Measurements from ENCODE around the gene GPR108. TPM values are rescaled to one million over a fixed set of nuclear protein-coding genes. Genes with fewer than 3 reads are reported as not detected.
A peak's percentile ranks its signal among the peaks of the same experiment; 100 is the strongest.

Gene GPR108
- total and polyA plus RNA-seq, 2 of the 13 experiments (the other 11 are each of a cell fraction or from before 2014, with no cell fraction given): 36.4 to 63.0 TPM

DNA sequence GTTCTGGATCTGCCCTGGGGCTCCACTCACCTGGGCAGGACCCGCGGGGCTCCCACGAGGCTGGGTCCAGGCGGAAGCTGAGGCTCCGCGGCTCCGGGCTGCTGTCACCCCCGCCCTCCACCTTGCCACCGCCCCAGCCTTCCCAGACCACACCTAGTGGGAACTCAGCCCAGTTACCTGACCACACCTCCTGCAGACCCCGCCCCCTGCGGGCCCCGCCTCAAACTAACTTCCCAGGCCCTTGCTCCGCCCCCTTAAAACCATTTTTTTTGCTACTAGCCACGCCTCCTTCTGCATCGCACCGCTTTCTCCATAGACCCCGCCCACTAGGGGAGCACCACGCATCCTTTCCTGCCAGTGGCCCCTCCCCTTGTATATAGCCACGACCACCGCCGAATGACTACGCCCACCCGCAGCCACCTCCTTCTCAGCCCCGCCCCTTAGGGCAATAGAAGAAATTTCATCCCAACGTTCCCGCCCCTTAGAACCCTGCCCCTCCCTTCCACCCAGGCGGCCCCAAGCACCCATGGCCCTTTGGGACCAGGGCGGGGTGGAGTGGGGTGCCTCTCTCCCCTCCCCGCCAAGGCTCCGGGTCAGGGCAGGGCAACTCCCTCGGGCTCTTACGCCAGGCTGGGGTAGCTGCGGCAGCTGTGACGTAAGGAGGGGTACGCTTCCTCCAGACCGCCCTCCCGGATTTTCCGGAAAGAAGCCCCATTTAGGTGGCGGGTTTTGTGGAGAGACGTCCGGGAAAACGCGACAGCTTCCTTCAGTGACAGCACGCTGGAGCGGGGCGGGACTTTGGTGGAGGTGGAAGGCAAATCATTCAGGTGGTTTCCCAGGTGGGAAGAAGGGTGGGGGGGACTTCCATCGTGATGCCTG lies 30.2 kb upstream of the GPR108 start, which contains the start of gene SH2D3A:
SH2D3A (minus strand) TSS at position 79 of the 879 bp plus-strand sequence. CDS start 3,687 bp downstream, outside the sequence.
- 7% methylated on average over 34 of the region's 47 CpGs for WGBS (ENCODE audit: low lambda C conversion rate)
- FAIRE-seq: no peak
- intact Hi-C loops (cut with micrococcal nuclease; ENCODE audit: unreplicated experiment): no loop called here
- Histone ChIP-seq H3K79me2 (ENCODE audit: insufficient read depth, low read length) (no peaks in the 10 kb centered on the region), H3K4me3 (replicated peaks in 1 of 3; ENCODE audit: insufficient read depth in 1 of 3, low read depth in 2 of 3, low read length in 3 of 3) (peak within 1 kb of the TSS; percentile 52 to 73 (median 64)), H3K4me2 (ENCODE audit: low read depth, low read length) (peak within 1 kb of the TSS; percentile 86), H2AFZ (ENCODE audit: low read length) (no peak within 1 kb of the TSS), H3K27ac (ENCODE audit: extremely low read length, insufficient read depth, low read length) (no peak within 1 kb of the TSS), H3K4me1 (ENCODE audit: insufficient read depth, low read length) (peaks cover 40% of the 10 kb centered on the region), H4K20me1 (ENCODE audit: insufficient read depth, low read length) (no peaks in the 10 kb centered on the region), H3K27me3 (ENCODE audit: control insufficient read depth in 1 of 2, insufficient read depth in 2 of 2, low read length in 2 of 2) (no peaks in the 10 kb centered on the region), H3K9ac (ENCODE audit: insufficient read depth, low read depth, low read length) (peak within 1 kb of the TSS; percentile 45; the same call in 1 of the 2 replicates), H3K9me3 (ENCODE audit: low read length) (no peaks in the 10 kb centered on the region), H3K36me3 (replicated peaks in 1 of 2; ENCODE audit: control insufficient read depth in 1 of 2, insufficient read depth in 2 of 2, low read length in 2 of 2) (no peaks in the 10 kb centered on the region)
- BruUV-seq (replicated peaks): no TSS peak
- peak; percentile 65 for DNase-seq (ENCODE audit: low spot score)
- peak; percentile 66 for ATAC-seq
- ChIA-PET CTCF (ENCODE audit: low intra/inter-chr PET ratio, low total read pairs) (no interaction called here), POLR2A (interaction anchor here (0.9 to 1.0 kb wide), 3 partner anchors 13 to 87 kb away, joined by 3 read pairs; no protein-coding TSS in a partner anchor)
- in situ Hi-C loops (cut with HindIII; ENCODE audit: extremely low pct_ligation_motif_present, low pct_unique_long_range_greater_than_20kb): no loop called here
- TF ChIP-seq RXRA (CRISPR knock-in tag; IDR thresholded peaks at IDR 0.05) (no peak), ZEB1 (IDR thresholded peaks at IDR 0.05; ENCODE audit: insufficient replicate concordance, low read depth) (peak; percentile 43), MLLT10 (CRISPR knock-in tag; IDR thresholded peaks at IDR 0.05) (no peak), ZNF138 (CRISPR knock-in tag; IDR thresholded peaks at IDR 0.05; ENCODE audit: low read depth) (no peak), SP4 (CRISPR knock-in tag; IDR thresholded peaks at IDR 0.05) (peak; percentile 48; the same call in 1 of the 2 replicates), ZNF737 (CRISPR knock-in tag; IDR thresholded peaks at IDR 0.05; ENCODE audit: borderline replicate concordance) (no peak), ZNF343 (CRISPR knock-in tag; IDR thresholded peaks at IDR 0.05) (peak; percentile 29; the same call in 1 of the 2 replicates), GABPB1 (CRISPR knock-in tag; IDR thresholded peaks at IDR 0.05) (peak; percentile 62; the same call in 1 of the 2 replicates), CBX5 (CRISPR knock-in tag; IDR thresholded peaks at IDR 0.05; ENCODE audit: borderline replicate concordance) (no peak), HDAC1 (CRISPR knock-in tag; IDR thresholded peaks at IDR 0.05) (0 out of 2 replicates have a peak, but pooled peaks have one; percentile 26), NFE2L1 (CRISPR knock-in tag; IDR thresholded peaks at IDR 0.05; ENCODE audit: borderline replicate concordance) (no peak), SRF (IDR thresholded peaks at IDR 0.05; ENCODE audit: low read depth, low read length) (no peak), PHF21A (CRISPR knock-in tag; IDR thresholded peaks at IDR 0.05) (no peak), RFX1 (IDR thresholded peaks at IDR 0.05) (no peak)
- TF ChIP-seq, protein P1, sequence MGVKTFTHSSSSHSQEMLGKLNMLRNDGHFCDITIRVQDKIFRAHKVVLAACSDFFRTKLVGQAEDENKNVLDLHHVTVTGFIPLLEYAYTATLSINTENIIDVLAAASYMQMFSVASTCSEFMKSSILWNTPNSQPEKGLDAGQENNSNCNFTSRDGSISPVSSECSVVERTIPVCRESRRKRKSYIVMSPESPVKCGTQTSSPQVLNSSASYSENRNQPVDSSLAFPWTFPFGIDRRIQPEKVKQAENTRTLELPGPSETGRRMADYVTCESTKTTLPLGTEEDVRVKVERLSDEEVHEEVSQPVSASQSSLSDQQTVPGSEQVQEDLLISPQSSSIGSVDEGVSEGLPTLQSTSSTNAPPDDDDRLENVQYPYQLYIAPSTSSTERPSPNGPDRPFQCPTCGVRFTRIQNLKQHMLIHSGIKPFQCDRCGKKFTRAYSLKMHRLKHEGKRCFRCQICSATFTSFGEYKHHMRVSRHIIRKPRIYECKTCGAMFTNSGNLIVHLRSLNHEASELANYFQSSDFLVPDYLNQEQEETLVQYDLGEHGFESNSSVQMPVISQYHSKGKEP (CRISPR knock-in tag; IDR thresholded peaks at IDR 0.05): no peak
- TF ChIP-seq, protein P2, sequence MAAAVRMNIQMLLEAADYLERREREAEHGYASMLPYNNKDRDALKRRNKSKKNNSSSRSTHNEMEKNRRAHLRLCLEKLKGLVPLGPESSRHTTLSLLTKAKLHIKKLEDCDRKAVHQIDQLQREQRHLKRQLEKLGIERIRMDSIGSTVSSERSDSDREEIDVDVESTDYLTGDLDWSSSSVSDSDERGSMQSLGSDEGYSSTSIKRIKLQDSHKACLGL (CRISPR knock-in tag; IDR thresholded peaks at IDR 0.05): 0 out of 2 replicates have a peak, but pooled peaks have one; percentile 7
- TF ChIP-seq, protein P3, sequence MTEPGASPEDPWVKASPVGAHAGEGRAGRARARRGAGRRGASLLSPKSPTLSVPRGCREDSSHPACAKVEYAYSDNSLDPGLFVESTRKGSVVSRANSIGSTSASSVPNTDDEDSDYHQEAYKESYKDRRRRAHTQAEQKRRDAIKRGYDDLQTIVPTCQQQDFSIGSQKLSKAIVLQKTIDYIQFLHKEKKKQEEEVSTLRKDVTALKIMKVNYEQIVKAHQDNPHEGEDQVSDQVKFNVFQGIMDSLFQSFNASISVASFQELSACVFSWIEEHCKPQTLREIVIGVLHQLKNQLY (CRISPR knock-in tag; IDR thresholded peaks at IDR 0.05): no peak
- TF ChIP-seq, protein P4, sequence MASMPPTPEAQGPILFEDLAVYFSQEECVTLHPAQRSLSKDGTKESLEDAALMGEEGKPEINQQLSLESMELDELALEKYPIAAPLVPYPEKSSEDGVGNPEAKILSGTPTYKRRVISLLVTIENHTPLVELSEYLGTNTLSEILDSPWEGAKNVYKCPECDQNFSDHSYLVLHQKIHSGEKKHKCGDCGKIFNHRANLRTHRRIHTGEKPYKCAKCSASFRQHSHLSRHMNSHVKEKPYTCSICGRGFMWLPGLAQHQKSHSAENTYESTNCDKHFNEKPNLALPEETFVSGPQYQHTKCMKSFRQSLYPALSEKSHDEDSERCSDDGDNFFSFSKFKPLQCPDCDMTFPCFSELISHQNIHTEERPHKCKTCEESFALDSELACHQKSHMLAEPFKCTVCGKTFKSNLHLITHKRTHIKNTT (CRISPR knock-in tag; IDR thresholded peaks at IDR 0.05): no peak
- TF ChIP-seq, protein P5, sequence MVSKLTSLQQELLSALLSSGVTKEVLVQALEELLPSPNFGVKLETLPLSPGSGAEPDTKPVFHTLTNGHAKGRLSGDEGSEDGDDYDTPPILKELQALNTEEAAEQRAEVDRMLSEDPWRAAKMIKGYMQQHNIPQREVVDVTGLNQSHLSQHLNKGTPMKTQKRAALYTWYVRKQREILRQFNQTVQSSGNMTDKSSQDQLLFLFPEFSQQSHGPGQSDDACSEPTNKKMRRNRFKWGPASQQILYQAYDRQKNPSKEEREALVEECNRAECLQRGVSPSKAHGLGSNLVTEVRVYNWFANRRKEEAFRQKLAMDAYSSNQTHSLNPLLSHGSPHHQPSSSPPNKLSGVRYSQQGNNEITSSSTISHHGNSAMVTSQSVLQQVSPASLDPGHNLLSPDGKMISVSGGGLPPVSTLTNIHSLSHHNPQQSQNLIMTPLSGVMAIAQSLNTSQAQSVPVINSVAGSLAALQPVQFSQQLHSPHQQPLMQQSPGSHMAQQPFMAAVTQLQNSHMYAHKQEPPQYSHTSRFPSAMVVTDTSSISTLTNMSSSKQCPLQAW (CRISPR knock-in tag; IDR thresholded peaks at IDR 0.05): no peak
